ENCODE data around the gene SPAG5. TPM values are rescaled to one million over a fixed set of nuclear protein-coding genes. Genes with fewer than 3 reads are reported as not detected.

The SPAG5 gene
- total RNA-seq, 1 donor from 2014 or later, result 8.3 TPM

GRCh38 chr17:28597606-28598383 is 1.0 kb downstream of the SPAG5 start:
- H3K36me3 ChIP-seq, result no peaks in the 10 kb centered on the region
- H3K27me3 ChIP-seq, result no peaks in the 10 kb centered on the region
- intact Hi-C loops (cut with DNase I), result no loop called here
- no peak overlapping the region for H3K27ac ChIP-seq
- TF ChIP-seq POLR2AphosphoS5 (IDR thresholded peaks at IDR 0.05; ENCODE audit: insufficient read depth in 1 of 2, low read depth in 1 of 2) (no peak), CTCF (IDR thresholded peaks at IDR 0.05) (no peak), POLR2A (IDR thresholded peaks at IDR 0.05) (no peak)
- H3K9me3 ChIP-seq, result no peaks in the 10 kb centered on the region
- H3K4me3 ChIP-seq, result peak overlapping the region; percentile 57 to 67
- peaks cover 22% of the 10 kb centered on the region for H3K4me1 ChIP-seq
- no peak for DNase-seq (ENCODE audit: extremely low spot score in 2 of 2)

- Histone ChIP-seq H3K9me3 (no peaks in the 10 kb centered on the region), H3K27ac (no peak overlapping the region), H3K4me3 (no peak overlapping the region), H3K27me3 (no peaks in the 10 kb centered on the region), H3K36me3 (no peaks in the 10 kb centered on the region), H3K4me1 (no peaks in the 10 kb centered on the region)
- intact Hi-C loops (cut with DNase I), result loop anchor here (2.0 kb wide), 1 partner anchor 35 kb away; no protein-coding TSS in a partner anchor
- DNase-seq (ENCODE audit: extremely low spot score in 2 of 2), result no peak
- no peak for TF ChIP-seq POLR2A (IDR thresholded peaks at IDR 0.05)
- no peak for TF ChIP-seq CTCF (IDR thresholded peaks at IDR 0.05)
- no peak for TF ChIP-seq POLR2AphosphoS5 (IDR thresholded peaks at IDR 0.05; ENCODE audit: insufficient read depth in 1 of 2, low read depth in 1 of 2)
Observed at GRCh38 chr17:28592260-28592659, 6.6 kb downstream of the SPAG5 start.

GRCh38 chr17:28585851-28586250 is 13.0 kb downstream of the SPAG5 start:
- H3K4me3 ChIP-seq, result no peak overlapping the region
- no peak for DNase-seq (ENCODE audit: extremely low spot score in 2 of 2)
- H3K4me1 ChIP-seq, result no peaks in the 10 kb centered on the region
- H3K27me3 ChIP-seq, result no peaks in the 10 kb centered on the region
- no peak for TF ChIP-seq POLR2AphosphoS5 (IDR thresholded peaks at IDR 0.05; ENCODE audit: insufficient read depth in 1 of 2, low read depth in 1 of 2)
- no peak for TF ChIP-seq CTCF (IDR thresholded peaks at IDR 0.05)
- intact Hi-C loops (cut with DNase I), result no loop called here
- H3K27ac ChIP-seq, result no peak overlapping the region
- peaks cover 0 to 12% of the 10 kb centered on the region in 2 donors for H3K36me3 ChIP-seq
- no peaks in the 10 kb centered on the region for H3K9me3 ChIP-seq

GRCh38 chr17:28584434-28584833 is 14.4 kb downstream of the SPAG5 start:
- intact Hi-C loops (cut with DNase I), result no loop called here
- no peaks in the 10 kb centered on the region for H3K9me3 ChIP-seq
- no peak overlapping the region for H3K4me3 ChIP-seq
- peaks cover 0 to 12% of the 10 kb centered on the region in 2 donors for H3K36me3 ChIP-seq
- H3K27me3 ChIP-seq, result no peaks in the 10 kb centered on the region
- TF ChIP-seq CTCF (IDR thresholded peaks at IDR 0.05), result no peak
- TF ChIP-seq POLR2AphosphoS5 (IDR thresholded peaks at IDR 0.05; ENCODE audit: insufficient read depth in 1 of 2, low read depth in 1 of 2), result no peak
- no peak overlapping the region for H3K27ac ChIP-seq
- H3K4me1 ChIP-seq, result no peaks in the 10 kb centered on the region
- no peak for DNase-seq (ENCODE audit: extremely low spot score in 2 of 2)

GRCh38 chr17:28582513-28582912 is 16.3 kb downstream of the SPAG5 start:
- intact Hi-C loops (cut with DNase I), result no loop called here
- Histone ChIP-seq H3K36me3 (peaks cover 0 to 12% of the 10 kb centered on the region in 2 donors), H3K27ac (no peak overlapping the region), H3K9me3 (no peaks in the 10 kb centered on the region), H3K4me1 (peaks cover 1% of the 10 kb centered on the region), H3K4me3 (no peak overlapping the region), H3K27me3 (no peaks in the 10 kb centered on the region)
- TF ChIP-seq POLR2A (IDR thresholded peaks at IDR 0.05) (no peak), POLR2AphosphoS5 (IDR thresholded peaks at IDR 0.05; ENCODE audit: insufficient read depth in 1 of 2, low read depth in 1 of 2) (no peak)
- DNase-seq (ENCODE audit: extremely low spot score in 2 of 2), result no peak
